K562 (cell line): ENCODE results near the gene FAM174C. TPM values are rescaled to one million over a fixed set of nuclear protein-coding genes. Genes with fewer than 3 reads are reported as not detected.

Experiments
- BDP1 ChIP-seq: IDR thresholded peaks from 3 replicates; pipeline ENCODE4 v1.6.1; 2011; ENCODE audit not compliant: insufficient read length, insufficient read depth
- DNMT1 ChIP-seq: fragments of 450-650 bp; IDR thresholded peaks from 2 replicates; pipeline ENCODE4 v1.6.1; 2016; ENCODE audit warnings: antibody characterized with exemption, mild to moderate bottlenecking
- MEIS2 ChIP-seq: fragments of 450-650 bp; IDR thresholded peaks from 2 replicates; pipeline ENCODE4 v1.6.1; 2014; ENCODE audit warnings: mild to moderate bottlenecking; ENCODE audit not compliant: partially characterized antibody
- MXI1 ChIP-seq: IDR thresholded peaks from 2 replicates; pipeline ENCODE4 v1.6.1; 2011; ENCODE audit warnings: low read depth, mild to moderate bottlenecking, improper control_type of control experiment, low read length
- NEUROD1 ChIP-seq: fragments of 150-350 bp; IDR thresholded peaks from 2 replicates; pipeline ENCODE4 v1.6.1; 2014; ENCODE audit warnings: borderline replicate concordance, low read length, low read depth; ENCODE audit not compliant: partially characterized antibody
- NFIX ChIP-seq: fragments of 250-450 bp; sonication (Bioruptor Pico); IDR thresholded peaks from 2 replicates; pipeline ENCODE4 v1.4.0; 2020; ENCODE audit warnings: low read depth, mild to moderate bottlenecking, moderate library complexity
- NR2C1 ChIP-seq, 2 experiments: fragments of 450-650 bp; IDR thresholded peaks; 2 replicates each; pipeline ENCODE4 v1.6.1; 2017; ENCODE audit warnings: mild to moderate bottlenecking in 2 of 2, antibody characterized with exemption in 1 of 2, inconsistent platforms in 1 of 2, missing compliant biosample characterization in 1 of 2, missing genetic modification characterization in 1 of 2
- TAF15 ChIP-seq: fragments of 200-400 bp; formaldehyde crosslinking; IDR thresholded peaks from 2 replicates; pipeline ENCODE4 v1.6.1; 2017; ENCODE audit warnings: mild to moderate bottlenecking, low read depth, low read length, moderate library complexity
- TEAD2 ChIP-seq: fragments of 450-650 bp; IDR thresholded peaks from 2 replicates; pipeline ENCODE4 v1.6.1; 2016; ENCODE audit warnings: missing genetic modification characterization, control low read depth, missing compliant biosample characterization
- THRAP3 ChIP-seq: fragments of 450-650 bp; IDR thresholded peaks from 2 replicates; pipeline ENCODE4 v1.6.1; 2016; ENCODE audit warnings: mild to moderate bottlenecking, inconsistent platforms, borderline replicate concordance
- YBX1 ChIP-seq: fragments of 450-650 bp; IDR thresholded peaks from 2 replicates; pipeline ENCODE4 v1.7.1; 2016; ENCODE audit warnings: mild to moderate bottlenecking
- ZBTB17 ChIP-seq: fragments of 450-650 bp; formaldehyde crosslinking; IDR thresholded peaks from 2 replicates; pipeline ENCODE4 v1.4.0; 2020; ENCODE audit warnings: mild to moderate bottlenecking
- ZNF76 ChIP-seq: fragments of 250-450 bp; sonication (Bioruptor Pico); IDR thresholded peaks from 2 replicates; pipeline ENCODE4 v1.4.0; 2020; ENCODE audit warnings: mild to moderate bottlenecking, moderate library complexity, borderline replicate concordance
- polyA plus RNA-seq, 8 experiments: library from polyadenylated mRNA; depleted of rRNA in 4 of 8; stranded (reverse) in 5 of 8; unstranded in 3 of 8; fragments of >200 nt; fragmentation: Nextera tagmentation in 2 of 8; fragmentation: Illumina TruSeq in 1 of 8; extraction: Ambion mirVana in 2 of 8; extraction: Trizol in 1 of 8; gene quantifications; 2 replicates each; pipeline versions ENCODE4 v1.2.1 to v1.2.3, GENCODE V29; 2011 to 2014; ENCODE audit warnings: inconsistent platforms in 1 of 8, missing spikeins in 1 of 8
- total RNA-seq, 7 experiments: library from RNA; depleted of rRNA in 6 of 7; stranded (reverse); fragments of >200 nt in 6 of 7; fragmentation: Illumina TruSeq in 2 of 7; extraction: Trizol in 2 of 7; gene quantifications; 2 replicates each; pipeline versions ENCODE4 v1.2.1 to v1.2.3, GENCODE V29; 2011 to 2021; ENCODE audit warnings: low replicate concordance in 1 of 7
- TF ChIP-seq, protein P1 (sequence below): fragments of 450-650 bp; IDR thresholded peaks from 2 replicates; pipeline ENCODE4 v1.6.1; 2016; ENCODE audit warnings: missing biosample characterization, missing genetic modification characterization
- TF ChIP-seq, protein P2 (sequence below): sonication (generic); formaldehyde crosslinking; IDR thresholded peaks from 2 replicates; pipeline ENCODE4 v1.8.1; 2023; ENCODE audit warnings: mild to moderate bottlenecking, missing genetic modification reagents
- TF ChIP-seq, protein P3 (sequence below): fragments of 450-650 bp; IDR thresholded peaks from 2 replicates; pipeline ENCODE4 v1.6.1; 2016
- TF ChIP-seq, protein P4 (sequence below): sonication (generic); formaldehyde crosslinking; IDR thresholded peaks from 2 replicates; pipeline ENCODE4 v1.8.1; 2023; ENCODE audit warnings: mild to moderate bottlenecking, missing genetic modification reagents, moderate library complexity
- TF ChIP-seq, protein P5 (sequence below): fragments of 450-650 bp; formaldehyde crosslinking; conservative IDR thresholded peaks from 2 replicates; pipeline ENCODE4 v1.4.0; 2022; ENCODE audit warnings: mild to moderate bottlenecking, missing genetic modification characterization
- TF ChIP-seq, protein P6 (sequence below): sonication (generic); formaldehyde crosslinking; IDR thresholded peaks from 2 replicates; pipeline ENCODE4 v1.8.0; 2023; ENCODE audit warnings: mild to moderate bottlenecking, missing genetic modification reagents

Gene FAM174C
- total and polyA plus RNA-seq, 9 of the 15 experiments (the other 6 are each of a cell fraction or from before 2014, with no cell fraction given), result 0.66 to 89.6 (median 20.3) TPM

DNA sequence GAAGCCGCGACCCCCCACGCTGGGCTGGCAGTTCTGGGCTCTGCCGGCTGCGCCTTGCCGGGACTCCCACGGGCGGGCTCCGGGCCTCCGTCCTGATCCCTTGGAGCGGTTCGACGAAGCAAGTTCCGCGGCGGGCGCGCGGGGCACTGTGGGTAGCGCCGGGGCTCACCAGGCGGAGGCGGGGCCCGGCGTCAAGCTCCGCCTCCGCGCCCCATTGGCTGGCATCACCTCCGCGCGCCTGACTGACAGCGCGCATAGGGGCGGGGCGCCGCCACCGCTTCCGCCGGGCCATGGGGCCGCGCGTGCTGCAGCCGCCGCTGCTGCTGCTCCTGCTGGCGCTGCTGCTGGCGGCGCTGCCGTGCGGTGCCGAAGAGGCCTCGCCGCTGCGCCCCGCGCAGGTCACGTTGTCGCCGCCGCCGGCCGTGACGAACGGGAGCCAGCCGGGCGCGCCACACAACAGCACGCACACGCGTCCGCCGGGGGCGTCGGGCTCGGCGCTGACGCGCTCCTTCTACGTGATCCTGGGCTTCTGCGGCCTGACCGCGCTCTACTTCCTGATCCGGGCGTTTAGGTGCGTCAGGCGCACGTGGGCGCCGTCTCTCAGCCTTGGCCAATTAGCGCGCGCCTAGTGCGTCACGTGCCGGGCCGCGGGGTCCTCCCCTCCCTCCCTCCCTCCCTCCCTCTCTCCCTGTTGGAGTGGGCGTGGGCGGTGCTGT is at the start of gene FAM174C (continued):
- no peak for TF ChIP-seq TAF15
- TF ChIP-seq, protein P1, sequence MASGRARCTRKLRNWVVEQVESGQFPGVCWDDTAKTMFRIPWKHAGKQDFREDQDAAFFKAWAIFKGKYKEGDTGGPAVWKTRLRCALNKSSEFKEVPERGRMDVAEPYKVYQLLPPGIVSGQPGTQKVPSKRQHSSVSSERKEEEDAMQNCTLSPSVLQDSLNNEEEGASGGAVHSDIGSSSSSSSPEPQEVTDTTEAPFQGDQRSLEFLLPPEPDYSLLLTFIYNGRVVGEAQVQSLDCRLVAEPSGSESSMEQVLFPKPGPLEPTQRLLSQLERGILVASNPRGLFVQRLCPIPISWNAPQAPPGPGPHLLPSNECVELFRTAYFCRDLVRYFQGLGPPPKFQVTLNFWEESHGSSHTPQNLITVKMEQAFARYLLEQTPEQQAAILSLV (tag), result no peak
- TF ChIP-seq, protein P2, sequence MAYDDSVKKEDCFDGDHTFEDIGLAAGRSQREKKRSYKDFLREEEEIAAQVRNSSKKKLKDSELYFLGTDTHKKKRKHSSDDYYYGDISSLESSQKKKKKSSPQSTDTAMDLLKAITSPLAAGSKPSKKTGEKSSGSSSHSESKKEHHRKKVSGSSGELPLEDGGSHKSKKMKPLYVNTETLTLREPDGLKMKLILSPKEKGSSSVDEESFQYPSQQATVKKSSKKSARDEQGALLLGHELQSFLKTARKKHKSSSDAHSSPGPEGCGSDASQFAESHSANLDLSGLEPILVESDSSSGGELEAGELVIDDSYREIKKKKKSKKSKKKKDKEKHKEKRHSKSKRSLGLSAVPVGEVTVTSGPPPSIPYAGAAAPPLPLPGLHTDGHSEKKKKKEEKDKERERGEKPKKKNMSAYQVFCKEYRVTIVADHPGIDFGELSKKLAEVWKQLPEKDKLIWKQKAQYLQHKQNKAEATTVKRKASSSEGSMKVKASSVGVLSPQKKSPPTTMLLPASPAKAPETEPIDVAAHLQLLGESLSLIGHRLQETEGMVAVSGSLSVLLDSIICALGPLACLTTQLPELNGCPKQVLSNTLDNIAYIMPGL (CRISPR knock-in tag), result peak; percentile 40
- TF ChIP-seq DNMT1, result no peak; the same call in 1 of the 2 replicates
- TF ChIP-seq, protein P3, sequence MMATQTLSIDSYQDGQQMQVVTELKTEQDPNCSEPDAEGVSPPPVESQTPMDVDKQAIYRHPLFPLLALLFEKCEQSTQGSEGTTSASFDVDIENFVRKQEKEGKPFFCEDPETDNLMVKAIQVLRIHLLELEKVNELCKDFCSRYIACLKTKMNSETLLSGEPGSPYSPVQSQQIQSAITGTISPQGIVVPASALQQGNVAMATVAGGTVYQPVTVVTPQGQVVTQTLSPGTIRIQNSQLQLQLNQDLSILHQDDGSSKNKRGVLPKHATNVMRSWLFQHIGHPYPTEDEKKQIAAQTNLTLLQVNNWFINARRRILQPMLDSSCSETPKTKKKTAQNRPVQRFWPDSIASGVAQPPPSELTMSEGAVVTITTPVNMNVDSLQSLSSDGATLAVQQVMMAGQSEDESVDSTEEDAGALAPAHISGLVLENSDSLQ, result peak; percentile 97
- TF ChIP-seq, protein P4, sequence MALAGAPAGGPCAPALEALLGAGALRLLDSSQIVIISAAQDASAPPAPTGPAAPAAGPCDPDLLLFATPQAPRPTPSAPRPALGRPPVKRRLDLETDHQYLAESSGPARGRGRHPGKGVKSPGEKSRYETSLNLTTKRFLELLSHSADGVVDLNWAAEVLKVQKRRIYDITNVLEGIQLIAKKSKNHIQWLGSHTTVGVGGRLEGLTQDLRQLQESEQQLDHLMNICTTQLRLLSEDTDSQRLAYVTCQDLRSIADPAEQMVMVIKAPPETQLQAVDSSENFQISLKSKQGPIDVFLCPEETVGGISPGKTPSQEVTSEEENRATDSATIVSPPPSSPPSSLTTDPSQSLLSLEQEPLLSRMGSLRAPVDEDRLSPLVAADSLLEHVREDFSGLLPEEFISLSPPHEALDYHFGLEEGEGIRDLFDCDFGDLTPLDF (CRISPR knock-in tag), result no peak; the same call in 1 of the 2 replicates
- TF ChIP-seq THRAP3, result no peak
- TF ChIP-seq NFIX, result no peak
- TF ChIP-seq NR2C1 (IDR thresholded peaks at IDR 0.05), result no peak; the same call in 1 of the 2 replicates
- no peak for TF ChIP-seq NR2C1 (tag; IDR thresholded peaks at IDR 0.05)
- peak; percentile 5; the same call in 1 of the 2 replicates for TF ChIP-seq ZNF76 (CRISPR knock-in tag)
- no peak for TF ChIP-seq BDP1
- TF ChIP-seq NEUROD1, result peak; percentile 57
- no peak; the same call in none of the 2 replicates for TF ChIP-seq MXI1
- TF ChIP-seq MEIS2, result peak; percentile 18
- TF ChIP-seq, protein P5, sequence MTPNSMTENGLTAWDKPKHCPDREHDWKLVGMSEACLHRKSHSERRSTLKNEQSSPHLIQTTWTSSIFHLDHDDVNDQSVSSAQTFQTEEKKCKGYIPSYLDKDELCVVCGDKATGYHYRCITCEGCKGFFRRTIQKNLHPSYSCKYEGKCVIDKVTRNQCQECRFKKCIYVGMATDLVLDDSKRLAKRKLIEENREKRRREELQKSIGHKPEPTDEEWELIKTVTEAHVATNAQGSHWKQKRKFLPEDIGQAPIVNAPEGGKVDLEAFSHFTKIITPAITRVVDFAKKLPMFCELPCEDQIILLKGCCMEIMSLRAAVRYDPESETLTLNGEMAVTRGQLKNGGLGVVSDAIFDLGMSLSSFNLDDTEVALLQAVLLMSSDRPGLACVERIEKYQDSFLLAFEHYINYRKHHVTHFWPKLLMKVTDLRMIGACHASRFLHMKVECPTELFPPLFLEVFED (CRISPR knock-in tag), result no peak; the same call in 1 of the 2 replicates
- no peak for TF ChIP-seq ZBTB17 (CRISPR knock-in tag)
- TF ChIP-seq, protein P6, sequence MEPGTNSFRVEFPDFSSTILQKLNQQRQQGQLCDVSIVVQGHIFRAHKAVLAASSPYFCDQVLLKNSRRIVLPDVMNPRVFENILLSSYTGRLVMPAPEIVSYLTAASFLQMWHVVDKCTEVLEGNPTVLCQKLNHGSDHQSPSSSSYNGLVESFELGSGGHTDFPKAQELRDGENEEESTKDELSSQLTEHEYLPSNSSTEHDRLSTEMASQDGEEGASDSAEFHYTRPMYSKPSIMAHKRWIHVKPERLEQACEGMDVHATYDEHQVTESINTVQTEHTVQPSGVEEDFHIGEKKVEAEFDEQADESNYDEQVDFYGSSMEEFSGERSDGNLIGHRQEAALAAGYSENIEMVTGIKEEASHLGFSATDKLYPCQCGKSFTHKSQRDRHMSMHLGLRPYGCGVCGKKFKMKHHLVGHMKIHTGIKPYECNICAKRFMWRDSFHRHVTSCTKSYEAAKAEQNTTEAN, result no peak
- TF ChIP-seq YBX1, result no peak
- no peak for TF ChIP-seq TEAD2 (tag)
